Mesothelial cell of epicardium (in vitro differentiated cells): Measurements from ENCODE around the gene RAB34. TPM values are rescaled to one million over a fixed set of nuclear protein-coding genes. Genes with fewer than 3 reads are reported as not detected.

Experiments used
- DNase-seq, 2 experiments: peaks; one replicate each; pipeline ENCODE4 v3.0.0; 2021; ENCODE audit warnings: low spot score in 2 of 2; ENCODE audit not compliant: unreplicated experiment in 2 of 2
- H3K27ac Mint-ChIP-seq: 2 replicates; pipeline ENCODE4 v1.8.0; 2021; ENCODE audit warnings: mixed read lengths
- H3K27me3 Mint-ChIP-seq: 2 replicates; pipeline ENCODE4 v1.8.0; 2021; ENCODE audit warnings: low read depth, mixed read lengths
- H3K36me3 Mint-ChIP-seq: 2 replicates; pipeline ENCODE4 v1.8.0; 2021; ENCODE audit warnings: mixed read lengths
- H3K4me1 Mint-ChIP-seq: 2 replicates; pipeline ENCODE4 v1.8.0; 2021; ENCODE audit warnings: mixed read lengths
- H3K4me3 Mint-ChIP-seq: 2 replicates; pipeline ENCODE4 v1.8.0; 2021; ENCODE audit warnings: mild to moderate bottlenecking, moderate library complexity, mixed read lengths
- H3K9me3 Mint-ChIP-seq: 2 replicates; pipeline ENCODE4 v1.8.0; 2021; ENCODE audit warnings: mixed read lengths
- CTCF ChIP-seq: fragments of 200-600 bp; sonication (generic); IDR thresholded peaks from one replicate; pipeline ENCODE4 v1.5.0; 2021; ENCODE audit warnings: antibody characterized with exemption; ENCODE audit not compliant: unreplicated experiment
- total RNA-seq: library from RNA; stranded (reverse); gene quantifications from 3 replicates; pipeline ENCODE4 v1.2.1, GENCODE V29; 2021

The RAB34 gene
- total RNA-seq, 1 donor from 2014 or later, result 172 TPM

- no peak for DNase-seq
- Mint-ChIP-seq H3K27ac (no peak overlapping the region), H3K9me3 (no peaks in the 10 kb centered on the region), H3K36me3 (peaks cover 9% of the 10 kb centered on the region), H3K27me3 (no peaks in the 10 kb centered on the region), H3K4me1 (peaks cover 1% of the 10 kb centered on the region), H3K4me3 (no peak overlapping the region)
- TF ChIP-seq CTCF, result no peak
Measured at GRCh38 chr17:28759256-28759865, 41.7 kb upstream of the RAB34 start.

- TF ChIP-seq CTCF, result no peak
- Mint-ChIP-seq H3K27me3 (no peaks in the 10 kb centered on the region), H3K4me3 (no peak overlapping the region), H3K36me3 (peaks cover 7% of the 10 kb centered on the region), H3K9me3 (no peaks in the 10 kb centered on the region), H3K27ac (no peak overlapping the region), H3K4me1 (no peaks in the 10 kb centered on the region)
- no peak for DNase-seq
Measured at GRCh38 chr17:28758411-28759121, 40.9 kb upstream of the RAB34 start.

GRCh38 chr17:28756049-28756804 lies 38.6 kb upstream of the RAB34 start:
- TF ChIP-seq CTCF, result no peak
- no peak overlapping the region for H3K4me3 Mint-ChIP-seq
- no peaks in the 10 kb centered on the region for H3K9me3 Mint-ChIP-seq
- DNase-seq, result no peak
- peak overlapping the region; percentile 23 for H3K27ac Mint-ChIP-seq
- peaks cover 12% of the 10 kb centered on the region for H3K36me3 Mint-ChIP-seq
- H3K27me3 Mint-ChIP-seq, result no peaks in the 10 kb centered on the region
- H3K4me1 Mint-ChIP-seq, result no peaks in the 10 kb centered on the region

GRCh38 chr17:28755486-28755885 lies 37.8 kb upstream of the RAB34 start:
- Mint-ChIP-seq H3K9me3 (no peaks in the 10 kb centered on the region), H3K4me1 (no peaks in the 10 kb centered on the region), H3K27ac (no peak overlapping the region), H3K4me3 (no peak overlapping the region), H3K36me3 (peaks cover 12% of the 10 kb centered on the region), H3K27me3 (no peaks in the 10 kb centered on the region)
- TF ChIP-seq CTCF, result no peak
- DNase-seq, result no peak

GRCh38 chr17:28751600-28752366 lies 34.1 kb upstream of the RAB34 start:
- Mint-ChIP-seq H3K27ac (peak overlapping the region; percentile 16), H3K27me3 (no peaks in the 10 kb centered on the region), H3K4me3 (no peak overlapping the region), H3K9me3 (no peaks in the 10 kb centered on the region), H3K4me1 (peaks cover 20% of the 10 kb centered on the region), H3K36me3 (peaks cover 10% of the 10 kb centered on the region)
- TF ChIP-seq CTCF, result no peak
- DNase-seq, result no peak
